OCI-LY7 (cell line): ENCODE results near the gene C2CD4B. TPM values are rescaled to one million over a fixed set of nuclear protein-coding genes. Genes with fewer than 3 reads are reported as not detected.

Experiments used
- BruUV-seq: library from RNA; stranded (reverse); fragments of 400-500 nt; replicated peaks from 2 replicates; lab custom pipeline; 2021; lab: Mats Ljungman, UMichigan
- CTCF ChIA-PET: fragments of 300-600 bp; sonication (Branson Sonifier 250); formaldehyde crosslinking; loops from one replicate; lab custom pipeline; 2022; ENCODE audit warnings: antibody characterized with exemption; ENCODE audit not compliant: unreplicated experiment; lab: Charles Lee
- POLR2A ChIA-PET: fragments of 300-600 bp; sonication (Branson Sonifier 250); formaldehyde crosslinking; loops from one replicate; lab custom pipeline; 2022; ENCODE audit warnings: antibody characterized with exemption; lab: Charles Lee
- DNase-seq: peaks from one replicate; pipeline ENCODE4 v3.0.0-alpha.2; 2015; ENCODE audit warnings: low spot score
- H2AFZ ChIP-seq: fragments of 200-600 bp; sonication (generic), shearing (Covaris generic); 2 replicates; pipeline ENCODE4 v1.6.1; 2014; ENCODE audit warnings: mild to moderate bottlenecking, antibody characterized with exemption, low read length, moderate library complexity
- H3K27ac ChIP-seq: fragments of 200-600 bp; sonication (generic); 2 replicates; pipeline ENCODE4 v1.5.1; 2014; ENCODE audit warnings: mixed run types, low read depth, mild to moderate bottlenecking, moderate library complexity, low read length, inconsistent platforms; ENCODE audit not compliant: poor library complexity, severe bottlenecking
- H3K36me3 ChIP-seq: fragments of 200-600 bp; sonication (generic); 2 replicates; pipeline ENCODE4 v1.6.1; 2014; ENCODE audit warnings: mild to moderate bottlenecking, antibody characterized with exemption, low read length, moderate library complexity, mixed read lengths; ENCODE audit not compliant: insufficient read depth
- H3K4me1 ChIP-seq: fragments of 200-600 bp; sonication (generic); 2 replicates; pipeline ENCODE4 v1.5.1; 2014; ENCODE audit warnings: mild to moderate bottlenecking, low read length; ENCODE audit not compliant: insufficient read depth, poor library complexity, severe bottlenecking
- H3K4me2 ChIP-seq: fragments of 200-600 bp; sonication (generic); 2 replicates; pipeline ENCODE4 v1.6.1; 2014; ENCODE audit warnings: mild to moderate bottlenecking, low read length
- H3K4me3 ChIP-seq: fragments of 200-600 bp; sonication (generic); 2 replicates; pipeline ENCODE4 v1.5.1; 2014; ENCODE audit warnings: mild to moderate bottlenecking, low read depth, low read length; ENCODE audit not compliant: poor library complexity, severe bottlenecking
- H3K79me2 ChIP-seq: fragments of 200-600 bp; sonication (generic); 2 replicates; pipeline ENCODE4 v1.6.1; 2016; ENCODE audit warnings: low read depth, mild to moderate bottlenecking, low read length, moderate library complexity, mixed read lengths; ENCODE audit not compliant: insufficient read depth
- H3K9me2 ChIP-seq: fragments of 200-600 bp; sonication (generic); 2 replicates; pipeline ENCODE4 v1.6.1; 2016; ENCODE audit warnings: mild to moderate bottlenecking, low read length, mixed read lengths; ENCODE audit not compliant: insufficient read depth
- H3K9me3 ChIP-seq: fragments of 200-600 bp; sonication (generic); 2 replicates; pipeline ENCODE4 v1.6.1; 2014; ENCODE audit warnings: mild to moderate bottlenecking, mixed run types, low read length, mixed read lengths
- H4K20me1 ChIP-seq: fragments of 200-600 bp; sonication (generic); 2 replicates; pipeline ENCODE4 v1.6.1; 2014; ENCODE audit warnings: mild to moderate bottlenecking, antibody characterized with exemption, low read length, moderate library complexity, mixed read lengths; ENCODE audit not compliant: insufficient read depth
- EZH2phosphoT487 ChIP-seq: fragments of 200-600 bp; sonication (generic); IDR thresholded peaks from 2 replicates; pipeline ENCODE4 v1.6.1; 2018; ENCODE audit warnings: low read depth, borderline replicate concordance, mild to moderate bottlenecking, mixed run types, antibody characterized with exemption, low read length, moderate library complexity, mixed read lengths
- intact Hi-C: fragments of 100-400 bp; cut with micrococcal nuclease; formaldehyde crosslinking; loops from one replicate; pipeline ENCODE4 v1.10.0; 2022; ENCODE audit not compliant: unreplicated experiment
- total RNA-seq, 2 experiments: library from RNA; depleted of rRNA in 1 of 2; stranded (reverse); fragments of >200 nt in 1 of 2; shearing (Covaris generic) in 1 of 2; gene quantifications; 2 replicates each; pipeline ENCODE4 v1.2.3, GENCODE V29; 2014 to 2022
- TF ChIP-seq, protein P1 (sequence below): fragments of 200-600 bp; sonication (generic); conservative IDR thresholded peaks from 2 replicates; pipeline ENCODE4 v1.5.1; 2014; ENCODE audit warnings: mild to moderate bottlenecking, antibody characterized with exemption, low read length, moderate library complexity, mixed read lengths

The C2CD4B gene
- total RNA-seq, 2 experiments from 2014 or later: not detected

DNA sequence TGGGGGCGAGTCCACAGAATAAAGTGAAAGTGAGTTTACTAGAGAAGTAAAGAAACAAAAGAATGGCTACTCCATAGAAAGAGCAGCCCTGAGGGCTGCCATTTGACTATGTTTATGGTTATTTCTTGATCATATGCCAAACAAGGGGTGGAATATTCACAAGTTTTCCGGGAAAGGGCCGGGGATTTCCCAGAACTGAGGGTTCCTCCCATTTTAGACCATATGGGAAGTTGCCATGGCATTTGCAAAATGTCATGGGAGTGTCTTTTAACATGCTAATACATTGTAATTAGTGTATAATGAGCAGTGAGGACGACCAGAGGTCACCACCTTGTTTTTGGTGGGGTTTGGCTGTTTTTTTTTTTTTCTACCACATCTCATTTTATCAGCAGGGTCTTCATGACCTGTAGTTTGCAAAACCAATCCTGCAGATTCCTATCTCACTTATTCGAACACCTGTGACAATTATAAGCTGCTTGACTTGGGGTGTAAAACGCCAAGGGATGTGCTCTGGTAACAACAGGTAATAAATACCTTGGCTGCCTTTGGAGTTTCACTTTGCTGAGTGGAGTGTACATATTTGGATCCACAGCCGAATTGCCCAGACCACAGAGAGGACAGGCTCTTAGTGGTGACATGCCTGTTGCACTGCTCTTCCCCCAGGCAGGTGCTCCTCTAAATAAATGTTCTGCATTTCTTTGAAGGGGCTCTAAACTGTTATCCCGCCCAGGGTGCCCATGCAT is 43.6 kb downstream of the C2CD4B start:
- Histone ChIP-seq H2AFZ (no peak overlapping the region), H3K4me2 (no peak overlapping the region), H3K9me3 (peaks cover 15% of the 10 kb centered on the region; the same call in 1 of the 2 replicates), H3K9me2 (no peaks in the 10 kb centered on the region), H3K4me1 (peaks cover 36% of the 10 kb centered on the region), H3K36me3 (no peaks in the 10 kb centered on the region; the same call in 1 of the 2 replicates), H3K79me2 (no peaks in the 10 kb centered on the region), H3K4me3 (no peak overlapping the region), H3K27ac (no peak overlapping the region), H4K20me1 (no peaks in the 10 kb centered on the region)
- BruUV-seq: no TSS peak
- TF ChIP-seq, protein P1, sequence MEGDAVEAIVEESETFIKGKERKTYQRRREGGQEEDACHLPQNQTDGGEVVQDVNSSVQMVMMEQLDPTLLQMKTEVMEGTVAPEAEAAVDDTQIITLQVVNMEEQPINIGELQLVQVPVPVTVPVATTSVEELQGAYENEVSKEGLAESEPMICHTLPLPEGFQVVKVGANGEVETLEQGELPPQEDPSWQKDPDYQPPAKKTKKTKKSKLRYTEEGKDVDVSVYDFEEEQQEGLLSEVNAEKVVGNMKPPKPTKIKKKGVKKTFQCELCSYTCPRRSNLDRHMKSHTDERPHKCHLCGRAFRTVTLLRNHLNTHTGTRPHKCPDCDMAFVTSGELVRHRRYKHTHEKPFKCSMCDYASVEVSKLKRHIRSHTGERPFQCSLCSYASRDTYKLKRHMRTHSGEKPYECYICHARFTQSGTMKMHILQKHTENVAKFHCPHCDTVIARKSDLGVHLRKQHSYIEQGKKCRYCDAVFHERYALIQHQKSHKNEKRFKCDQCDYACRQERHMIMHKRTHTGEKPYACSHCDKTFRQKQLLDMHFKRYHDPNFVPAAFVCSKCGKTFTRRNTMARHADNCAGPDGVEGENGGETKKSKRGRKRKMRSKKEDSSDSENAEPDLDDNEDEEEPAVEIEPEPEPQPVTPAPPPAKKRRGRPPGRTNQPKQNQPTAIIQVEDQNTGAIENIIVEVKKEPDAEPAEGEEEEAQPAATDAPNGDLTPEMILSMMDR: no peak
- no peak for TF ChIP-seq EZH2phosphoT487
- intact Hi-C loops: no loop called here
- POLR2A ChIA-PET: interaction anchor here (0.7 to 1.1 kb wide), 4 partner anchors 8 to 61 kb away, joined by 3 to 5 read pairs (median 3); no protein-coding TSS in a partner anchor
- DNase-seq: no peak
- CTCF ChIA-PET: no interaction called here

DNA sequence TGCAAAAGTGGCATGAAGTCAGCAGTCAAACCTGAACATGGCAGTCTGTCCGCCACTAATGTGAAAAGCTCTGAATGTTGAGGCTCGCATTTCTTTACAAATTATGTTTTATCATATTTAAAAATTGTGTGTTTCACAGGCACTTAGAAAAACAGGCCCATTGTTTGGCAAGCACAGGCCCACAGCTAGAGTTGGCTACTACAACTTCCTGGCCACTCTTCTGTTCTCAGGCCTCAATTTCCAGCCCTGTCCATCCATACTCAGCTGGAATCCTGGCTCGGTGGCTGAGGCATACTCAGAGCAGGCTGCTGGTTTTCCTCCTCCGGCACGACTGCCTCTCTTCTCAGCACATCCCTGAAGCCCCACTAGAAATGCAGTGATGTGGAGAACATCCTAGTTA is 44.3 kb downstream of the C2CD4B start:
- H3K36me3 ChIP-seq: no peaks in the 10 kb centered on the region; the same call in 1 of the 2 replicates
- no TSS peak for BruUV-seq
- intact Hi-C loops: no loop called here
- no peak overlapping the region for H2AFZ ChIP-seq
- CTCF ChIA-PET: no interaction called here
- DNase-seq: no peak
- no peaks in the 10 kb centered on the region for H3K9me2 ChIP-seq
- H3K27ac ChIP-seq: no peak overlapping the region
- no peaks in the 10 kb centered on the region for H3K79me2 ChIP-seq
- H3K9me3 ChIP-seq: peaks cover 9% of the 10 kb centered on the region; the same call in 1 of the 2 replicates
- no peaks in the 10 kb centered on the region for H4K20me1 ChIP-seq
- peaks cover 35% of the 10 kb centered on the region for H3K4me1 ChIP-seq
- no peak overlapping the region for H3K4me3 ChIP-seq
- no peak overlapping the region for H3K4me2 ChIP-seq
- POLR2A ChIA-PET: no interaction called here
- TF ChIP-seq, protein P1: no peak
- no peak for TF ChIP-seq EZH2phosphoT487

GRCh38 chr15:62119874-62120273 is 45.2 kb downstream of the C2CD4B start:
- H2AFZ ChIP-seq: peak overlapping the region; percentile 96
- no peak overlapping the region for H3K4me3 ChIP-seq
- H3K36me3 ChIP-seq: no peaks in the 10 kb centered on the region
- no peak for TF ChIP-seq EZH2phosphoT487
- TF ChIP-seq, protein P1: no peak
- no TSS peak for BruUV-seq
- H3K4me1 ChIP-seq: peaks cover 25% of the 10 kb centered on the region
- H3K27ac ChIP-seq: no peak overlapping the region
- intact Hi-C loops: no loop called here
- H3K9me3 ChIP-seq: peaks cover under 1% of the 10 kb centered on the region; the same call in 1 of the 2 replicates
- POLR2A ChIA-PET: no interaction called here
- CTCF ChIA-PET: no interaction called here
- no peaks in the 10 kb centered on the region for H3K9me2 ChIP-seq
- no peaks in the 10 kb centered on the region for H3K79me2 ChIP-seq
- no peak overlapping the region for H3K4me2 ChIP-seq
- DNase-seq: no peak
- no peaks in the 10 kb centered on the region for H4K20me1 ChIP-seq
